ENCODE data around the gene P3H1.

DNA sequence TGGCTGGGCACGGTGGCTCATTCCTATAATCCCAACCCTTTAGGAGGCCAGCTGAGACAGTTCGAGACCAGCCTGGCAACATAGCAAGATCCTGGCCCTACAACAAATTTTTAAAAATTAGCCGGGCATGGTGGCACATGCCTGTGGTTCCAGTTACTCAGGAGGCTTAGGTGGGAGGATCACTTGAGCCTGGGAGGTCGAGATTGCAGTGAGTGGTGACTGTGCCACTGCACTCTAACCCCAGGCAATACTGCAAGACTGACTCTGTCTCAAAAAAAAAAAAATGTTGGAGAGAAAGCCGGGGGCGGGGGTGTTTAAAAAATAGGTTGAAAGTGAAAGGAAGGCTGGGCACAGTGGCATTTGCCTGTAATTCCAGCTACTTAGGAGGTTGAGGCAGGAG lies 43.3 kb downstream of the P3H1 start:
- TF ChIP-seq, protein P1, sequence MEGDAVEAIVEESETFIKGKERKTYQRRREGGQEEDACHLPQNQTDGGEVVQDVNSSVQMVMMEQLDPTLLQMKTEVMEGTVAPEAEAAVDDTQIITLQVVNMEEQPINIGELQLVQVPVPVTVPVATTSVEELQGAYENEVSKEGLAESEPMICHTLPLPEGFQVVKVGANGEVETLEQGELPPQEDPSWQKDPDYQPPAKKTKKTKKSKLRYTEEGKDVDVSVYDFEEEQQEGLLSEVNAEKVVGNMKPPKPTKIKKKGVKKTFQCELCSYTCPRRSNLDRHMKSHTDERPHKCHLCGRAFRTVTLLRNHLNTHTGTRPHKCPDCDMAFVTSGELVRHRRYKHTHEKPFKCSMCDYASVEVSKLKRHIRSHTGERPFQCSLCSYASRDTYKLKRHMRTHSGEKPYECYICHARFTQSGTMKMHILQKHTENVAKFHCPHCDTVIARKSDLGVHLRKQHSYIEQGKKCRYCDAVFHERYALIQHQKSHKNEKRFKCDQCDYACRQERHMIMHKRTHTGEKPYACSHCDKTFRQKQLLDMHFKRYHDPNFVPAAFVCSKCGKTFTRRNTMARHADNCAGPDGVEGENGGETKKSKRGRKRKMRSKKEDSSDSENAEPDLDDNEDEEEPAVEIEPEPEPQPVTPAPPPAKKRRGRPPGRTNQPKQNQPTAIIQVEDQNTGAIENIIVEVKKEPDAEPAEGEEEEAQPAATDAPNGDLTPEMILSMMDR (IDR thresholded peaks at IDR 0.05), result no peak
- TF ChIP-seq POLR2A (IDR thresholded peaks at IDR 0.05), result no peak

All from thyroid gland (tissue), 4 donors.